NCI-H748 (cell line): ENCODE results near the gene SBF2.
"Not testable (repeated sequence)": the region's sequence is repeated elsewhere in the genome, so short reads cannot be mapped to it uniquely, and the experiment has no call there.

Experiments used
- DNase-seq: peaks from one replicate; lab custom pipeline; 2025; ENCODE audit not compliant: unreplicated experiment; lab: John Stamatoyannopoulos, UW

The SBF2 gene

GRCh38 chr11:10122326-10123197 is 171.5 kb downstream of the SBF2 start:
- DNase-seq, result no peak

DNA sequence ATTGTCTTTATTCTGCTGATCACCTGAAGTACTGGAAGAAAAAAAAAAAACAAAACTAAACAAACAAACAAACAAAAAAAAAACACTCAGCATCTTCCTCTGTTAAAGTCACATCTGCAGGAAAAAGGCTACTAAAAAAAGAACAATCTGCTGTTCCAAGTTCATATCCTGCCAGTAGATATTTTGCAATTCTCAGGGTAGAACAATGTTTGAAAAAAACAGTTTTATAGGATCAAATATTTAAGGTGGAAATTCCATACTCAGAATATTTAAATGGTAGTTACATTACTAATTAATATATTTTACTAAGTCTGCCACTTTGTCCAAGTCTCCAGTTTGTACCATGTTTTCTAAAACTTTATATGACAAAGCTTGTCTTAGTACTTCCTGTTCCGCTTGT is 175.2 kb downstream of the SBF2 start:
- no peak for DNase-seq

DNA sequence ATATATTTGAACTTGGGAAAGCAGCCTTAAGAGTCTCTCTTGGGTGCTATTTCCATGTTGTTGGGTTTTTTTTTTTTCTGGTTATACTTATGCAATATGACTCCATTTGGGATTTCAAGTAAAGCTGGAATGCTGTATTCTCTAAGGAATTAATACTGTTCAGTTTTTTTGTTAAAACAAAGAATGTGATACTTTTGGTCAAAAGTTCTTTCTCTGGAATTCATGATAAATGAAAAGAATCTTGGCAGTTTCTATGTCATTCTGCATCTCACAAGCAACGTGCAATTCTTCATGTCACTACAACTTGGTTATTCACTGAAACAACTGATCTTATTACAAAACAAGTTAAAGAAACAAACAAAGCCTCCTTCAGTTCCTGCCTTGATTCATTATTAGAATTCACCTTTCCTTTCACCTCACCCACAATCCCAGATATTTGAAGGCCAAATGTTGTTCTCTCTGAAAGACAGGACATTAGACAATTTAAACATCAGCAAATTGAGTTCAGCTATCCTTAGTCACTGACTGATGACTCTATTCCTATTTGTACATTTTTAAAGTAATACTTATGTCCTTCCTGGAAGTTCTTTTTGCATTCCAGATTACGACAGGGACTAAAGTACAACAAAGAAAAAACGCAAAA is 176.2 kb downstream of the SBF2 start:
- no peak for DNase-seq

GRCh38 chr11:10116588-10116987 is 177.4 kb downstream of the SBF2 start:
- DNase-seq, result no peak

- no peak for DNase-seq
Measured at GRCh38 chr11:10114593-10115404, 179.2 kb downstream of the SBF2 start.

DNA sequence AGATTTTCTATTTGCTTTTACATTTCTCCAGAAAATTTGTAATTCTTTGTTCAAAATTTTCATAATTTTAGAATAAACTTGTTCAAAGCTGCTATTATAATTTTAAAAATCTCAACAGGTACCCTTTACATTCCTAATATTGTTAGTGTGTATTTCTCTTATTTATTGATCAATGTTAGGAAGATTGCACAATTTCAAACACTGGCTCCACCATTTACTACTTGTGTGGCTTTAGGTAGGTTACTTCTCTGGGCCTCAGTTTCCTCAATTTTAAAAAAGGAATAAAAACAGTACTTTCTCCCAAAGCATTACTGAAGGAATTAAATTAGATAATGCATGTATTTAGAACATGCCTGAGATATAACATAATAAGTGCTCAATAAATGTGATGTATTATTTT is 180.2 kb downstream of the SBF2 start:
- no peak for DNase-seq

DNA sequence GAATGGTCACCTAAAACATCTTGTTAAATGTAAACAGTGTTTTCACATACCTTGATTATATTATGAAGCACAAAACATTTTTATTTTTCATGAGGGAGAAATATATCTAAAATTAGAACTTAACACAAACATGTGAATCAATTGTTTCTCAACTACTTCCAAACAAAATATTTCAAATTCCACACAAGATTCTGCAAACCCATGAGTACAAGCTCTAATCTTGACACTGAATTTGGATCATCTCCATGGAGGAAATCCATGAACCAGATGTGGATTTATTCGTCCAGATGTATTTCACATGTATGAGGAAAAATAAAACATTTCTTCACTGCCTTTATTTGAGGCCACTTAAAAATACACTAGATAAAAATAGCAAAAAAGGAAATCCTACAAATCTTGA is 184.2 kb downstream of the SBF2 start:
- no peak for DNase-seq

DNA sequence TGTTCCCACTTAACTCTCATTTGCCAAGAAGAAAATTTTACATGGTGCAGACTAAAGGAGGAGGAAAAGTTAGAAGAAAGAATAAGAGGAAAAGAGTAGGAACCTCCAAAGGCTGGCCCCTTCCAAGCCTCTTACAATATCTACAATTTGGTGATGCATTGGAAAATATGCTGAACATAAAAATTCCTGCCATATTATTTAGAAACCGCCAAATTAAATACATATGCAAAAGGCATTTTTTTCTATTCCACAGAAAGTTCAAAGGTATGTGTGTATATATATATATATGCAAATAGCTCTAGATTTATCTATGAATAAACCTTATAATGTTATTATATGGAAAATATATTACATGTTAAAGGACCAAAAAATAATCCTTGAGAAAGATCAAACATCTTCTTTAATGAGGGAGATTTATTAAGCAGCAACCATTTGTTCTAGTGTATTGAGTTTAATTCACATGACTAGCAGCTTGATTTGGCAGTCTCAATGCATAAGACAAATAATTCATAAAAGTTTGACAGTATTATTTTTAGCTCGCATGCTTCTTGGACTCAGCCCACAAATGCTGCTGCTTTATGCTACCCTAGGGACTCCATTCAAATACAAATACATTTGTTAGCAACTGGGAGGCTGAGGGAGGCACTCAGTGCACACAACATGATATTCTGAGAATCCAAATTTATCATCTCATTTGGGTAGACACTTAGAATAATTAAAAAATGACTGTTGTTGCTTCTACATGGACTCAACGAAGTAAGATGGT is 184.9 kb downstream of the SBF2 start:
- DNase-seq, result no peak

DNA sequence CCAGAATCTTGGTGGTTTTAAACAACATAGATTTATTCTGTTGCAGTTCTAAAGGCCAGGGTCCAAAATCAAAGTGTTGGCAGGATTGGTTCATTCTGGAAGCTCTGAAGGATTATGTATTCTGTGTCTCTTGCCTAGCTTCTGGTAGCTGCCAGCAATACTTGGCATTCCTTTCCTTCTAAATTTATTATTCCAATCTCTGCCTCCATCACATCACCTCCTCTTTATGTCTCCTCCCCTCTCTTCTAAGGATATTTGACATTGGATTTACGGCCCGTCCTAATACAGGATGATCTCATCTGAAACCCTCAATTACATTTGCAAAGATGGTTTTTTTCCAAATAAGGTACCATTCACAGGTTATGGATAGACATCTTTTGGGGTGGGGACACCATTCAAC is 186.5 kb downstream of the SBF2 start:
- no peak for DNase-seq

GRCh38 chr11:10097615-10098014 is 196.4 kb downstream of the SBF2 start:
- no peak for DNase-seq

- DNase-seq, result no peak
Measured at GRCh38 chr11:10096987-10097386, 197.0 kb downstream of the SBF2 start.

- DNase-seq, result no peak
Measured at GRCh38 chr11:10095412-10096208, 198.4 kb downstream of the SBF2 start.

GRCh38 chr11:10092426-10092825 is 201.6 kb downstream of the SBF2 start:
- DNase-seq, result no peak

DNA sequence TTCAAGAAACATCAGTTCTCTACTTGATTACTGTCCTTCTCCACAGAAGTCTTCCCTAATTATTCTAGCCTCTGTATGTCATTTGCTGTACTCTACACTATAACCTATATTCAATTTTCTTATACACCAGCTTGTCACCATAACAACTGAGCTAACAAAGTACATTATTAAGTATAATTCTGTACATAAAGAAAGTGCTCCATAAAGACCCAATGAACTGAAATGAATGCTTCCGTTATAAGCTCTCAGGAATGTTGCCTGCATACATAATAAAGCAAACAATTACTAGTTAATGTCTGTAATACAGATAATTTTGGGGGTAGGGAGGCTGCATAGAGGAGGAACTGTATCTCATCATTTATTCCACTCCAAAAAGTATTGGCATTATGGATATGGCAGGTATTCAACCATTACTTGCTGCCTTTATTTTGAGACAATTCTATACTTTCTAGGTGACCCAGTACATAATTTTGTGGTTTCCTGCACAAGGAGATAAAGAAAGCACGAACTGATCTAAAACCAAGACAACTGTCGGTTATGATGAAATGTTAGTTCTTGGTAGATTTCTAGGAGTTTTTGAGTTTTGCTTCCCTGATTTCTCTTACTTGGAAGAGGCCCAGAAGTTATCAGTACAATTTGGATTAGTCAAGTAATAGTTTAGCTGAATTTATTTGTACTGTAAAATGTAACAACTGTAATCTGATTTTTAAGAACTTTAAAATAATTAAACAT is 202.5 kb downstream of the SBF2 start:
- DNase-seq, result no peak

GRCh38 chr11:10087923-10088225 is 206.1 kb downstream of the SBF2 start:
- not testable (repeated sequence) for DNase-seq

DNA sequence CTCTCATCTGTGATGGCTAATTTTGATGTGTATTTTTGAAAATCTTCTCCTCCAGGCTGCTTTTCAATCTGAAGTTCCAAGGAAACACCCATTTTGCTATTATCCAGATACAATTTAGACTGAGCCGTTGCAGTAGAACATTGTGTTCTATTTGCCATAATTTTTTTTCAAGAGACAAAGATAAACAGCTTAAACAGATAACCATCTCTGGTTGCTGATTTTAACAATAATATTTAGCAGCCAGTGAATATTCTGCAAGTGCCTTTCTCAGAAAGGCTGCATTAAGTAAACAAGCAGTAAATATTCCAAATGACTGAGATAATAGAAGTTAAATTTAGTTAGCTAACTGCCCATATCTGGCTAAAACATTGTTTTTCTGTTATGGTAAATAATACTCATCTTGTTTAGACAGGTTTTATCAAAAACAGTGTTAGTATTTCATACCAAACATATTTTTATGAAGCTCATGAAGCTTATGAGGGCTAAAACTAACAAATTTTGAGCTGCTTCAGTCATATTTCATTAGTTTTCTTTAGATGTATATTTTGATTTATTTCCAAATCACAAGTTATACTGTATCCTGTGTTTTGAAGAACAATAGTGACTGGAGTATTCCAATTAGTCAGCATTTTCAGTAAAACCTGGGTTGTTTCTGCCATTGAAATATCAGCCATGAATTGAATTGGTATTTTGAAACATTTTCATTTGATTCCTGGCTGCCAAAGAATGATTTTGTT is 206.7 kb downstream of the SBF2 start:
- DNase-seq, result peak; percentile 34

GRCh38 chr11:10080138-10080537 is 213.9 kb downstream of the SBF2 start:
- DNase-seq, result no peak

DNA sequence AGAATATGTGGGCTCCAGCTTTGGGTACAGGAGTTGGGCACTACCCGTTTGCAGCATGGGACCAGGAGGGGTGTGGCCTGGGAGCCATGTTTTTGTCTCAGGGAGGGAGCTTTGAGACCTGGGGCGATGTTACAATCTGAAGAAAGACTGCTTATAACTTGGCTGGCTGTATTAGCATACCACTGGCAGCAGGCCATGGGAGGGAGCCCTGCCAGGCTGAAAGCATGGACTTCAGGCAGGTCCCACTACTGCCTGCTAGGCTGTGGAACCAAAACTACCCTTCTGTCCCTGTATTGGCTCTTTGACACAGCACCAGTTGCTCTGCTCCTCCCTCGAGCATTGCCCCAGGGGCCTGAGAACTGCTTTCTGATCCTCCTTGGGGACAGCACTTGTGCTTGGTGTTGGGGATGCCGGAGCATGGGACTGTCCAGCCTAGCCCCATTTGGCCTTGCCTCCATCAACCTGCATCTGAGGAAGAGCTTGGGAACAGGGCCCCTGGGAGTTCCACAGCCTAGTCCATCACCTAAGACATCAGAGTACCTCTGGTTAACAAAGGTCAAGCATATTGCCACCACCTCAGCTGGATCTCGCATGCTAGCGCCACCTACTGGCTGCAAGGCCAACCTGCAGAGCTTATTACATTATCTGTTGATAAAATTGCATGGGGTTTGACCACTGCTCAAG is 217.4 kb downstream of the SBF2 start:
- peak; percentile 40 for DNase-seq
